Stimulated activated CD4-positive, alpha-beta T cell treated with anti-CD3 and anti-CD28 coated beads, Interleukin-4, amount 100 ng/mL, for 48 hours (primary cell): Measurements from ENCODE around the gene FAF2.

Experiments used
- DNase-seq, 2 donors: peaks; one replicate each; pipeline ENCODE4 v3.0.0-alpha.2; 2020; ENCODE audit warnings: low read depth in 2 of 2

Gene FAF2

DNA sequence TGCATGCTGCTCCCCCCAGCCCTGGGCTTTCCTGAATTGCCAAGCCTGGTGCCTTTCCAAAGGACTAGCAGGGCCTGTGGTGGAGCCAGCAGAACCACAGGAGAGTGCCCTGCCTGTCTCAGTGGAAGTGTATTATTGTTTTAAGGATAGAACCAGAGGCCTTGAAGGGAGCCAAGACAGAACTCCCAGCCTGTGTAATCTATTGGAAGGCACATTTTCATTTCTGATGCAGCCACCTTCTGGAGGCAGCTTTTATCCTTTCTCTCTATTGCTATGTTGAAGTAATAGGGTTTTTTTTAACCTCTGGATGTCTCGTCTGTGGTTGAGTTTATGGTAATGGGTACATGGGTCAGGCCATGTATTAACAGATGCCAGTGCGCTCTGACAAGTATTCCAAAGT lies 59.7 kb downstream of the FAF2 start:
- no peak for DNase-seq

DNA sequence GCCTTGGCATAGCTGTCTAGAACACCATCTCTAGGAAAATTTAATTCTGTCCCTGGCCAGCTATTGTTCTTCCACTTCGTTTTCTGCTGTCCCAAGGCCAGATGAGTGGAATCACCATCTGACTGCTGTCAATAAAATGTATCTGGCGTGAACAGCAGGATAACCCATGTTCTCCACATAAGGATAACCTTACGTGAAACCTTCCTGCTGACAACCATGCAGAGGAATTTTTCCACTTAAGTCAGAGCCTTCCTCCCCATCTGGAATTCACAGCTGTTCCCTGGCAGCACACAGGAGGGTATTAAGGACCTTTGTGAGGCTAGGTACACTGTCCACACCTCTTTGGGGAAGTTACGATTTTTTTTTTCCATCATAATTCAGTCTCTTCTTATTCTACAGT lies 60.4 kb downstream of the FAF2 start:
- no peak for DNase-seq

DNA sequence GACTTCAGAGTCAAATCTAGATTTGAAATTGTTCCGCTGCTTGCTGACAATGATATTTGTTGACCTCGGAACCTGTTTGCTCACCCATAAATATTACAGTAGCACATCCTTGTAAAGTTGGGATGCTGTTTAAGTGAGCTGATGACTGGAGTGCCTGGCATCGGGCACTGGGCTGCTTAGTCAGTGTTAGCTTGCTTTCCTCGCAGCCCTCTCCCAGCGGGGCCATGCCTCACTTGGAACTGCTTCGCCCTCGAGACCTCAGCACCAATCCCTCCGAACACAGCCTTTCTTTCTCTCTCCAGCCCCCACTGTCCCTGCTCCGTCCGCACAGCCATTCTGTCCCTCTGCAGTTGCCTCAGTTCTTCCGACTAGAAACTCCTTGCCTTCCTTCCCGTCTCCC lies 65.6 kb downstream of the FAF2 start:
- no peak for DNase-seq

DNA sequence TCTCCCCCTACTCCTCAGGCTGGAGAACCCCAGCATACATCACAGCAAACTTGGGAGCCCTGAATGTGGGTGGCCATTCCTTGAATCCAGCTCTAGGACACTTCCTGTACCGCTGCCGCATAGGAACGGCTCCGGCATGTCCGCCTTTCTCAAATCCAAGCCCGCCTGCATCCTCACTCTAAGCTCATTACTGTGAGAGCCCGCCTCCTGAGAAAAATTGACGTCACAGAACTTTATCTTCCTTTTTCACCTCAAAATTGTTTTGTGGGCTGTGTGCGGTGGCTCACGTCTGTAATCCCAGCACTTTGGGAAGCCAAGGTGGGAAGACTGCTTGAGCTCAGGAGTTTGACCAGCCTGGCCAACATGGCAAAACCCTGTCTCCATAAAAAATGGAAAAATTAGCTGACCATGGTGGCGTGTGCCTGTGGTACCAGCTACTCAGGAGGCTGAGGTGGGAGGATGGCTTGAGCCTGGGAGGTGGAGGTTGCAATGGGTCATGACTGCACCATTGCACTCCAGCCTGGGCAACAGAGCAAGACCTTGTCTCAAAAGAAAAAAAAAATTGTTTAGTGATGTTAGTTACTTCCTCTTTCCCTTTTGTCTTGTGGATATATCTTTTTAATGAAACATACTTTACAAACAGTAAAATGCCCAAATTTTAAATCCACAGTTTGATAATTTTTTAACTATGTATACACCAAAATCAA lies 66.2 kb downstream of the FAF2 start:
- no peak for DNase-seq

DNA sequence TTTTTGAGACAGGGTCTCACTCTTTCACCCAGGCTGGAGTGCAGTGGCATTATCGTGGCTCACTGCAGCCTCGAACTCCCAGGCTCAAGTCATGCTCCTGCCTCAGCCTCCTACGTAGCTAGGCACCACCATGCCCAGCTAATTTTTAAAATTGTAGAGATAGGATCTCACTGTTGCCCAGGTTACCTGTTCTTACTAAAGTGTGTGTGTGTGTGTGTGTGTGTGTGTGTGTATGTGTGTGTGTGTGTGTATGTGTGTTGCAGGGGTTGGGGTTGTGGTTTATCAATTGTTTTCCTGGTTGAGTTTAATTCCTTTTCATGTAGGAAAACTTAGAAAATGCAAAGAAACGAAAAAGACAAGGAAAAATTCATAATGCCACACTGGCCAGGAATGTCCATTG lies 67.2 kb downstream of the FAF2 start:
- DNase-seq: no peak

DNA sequence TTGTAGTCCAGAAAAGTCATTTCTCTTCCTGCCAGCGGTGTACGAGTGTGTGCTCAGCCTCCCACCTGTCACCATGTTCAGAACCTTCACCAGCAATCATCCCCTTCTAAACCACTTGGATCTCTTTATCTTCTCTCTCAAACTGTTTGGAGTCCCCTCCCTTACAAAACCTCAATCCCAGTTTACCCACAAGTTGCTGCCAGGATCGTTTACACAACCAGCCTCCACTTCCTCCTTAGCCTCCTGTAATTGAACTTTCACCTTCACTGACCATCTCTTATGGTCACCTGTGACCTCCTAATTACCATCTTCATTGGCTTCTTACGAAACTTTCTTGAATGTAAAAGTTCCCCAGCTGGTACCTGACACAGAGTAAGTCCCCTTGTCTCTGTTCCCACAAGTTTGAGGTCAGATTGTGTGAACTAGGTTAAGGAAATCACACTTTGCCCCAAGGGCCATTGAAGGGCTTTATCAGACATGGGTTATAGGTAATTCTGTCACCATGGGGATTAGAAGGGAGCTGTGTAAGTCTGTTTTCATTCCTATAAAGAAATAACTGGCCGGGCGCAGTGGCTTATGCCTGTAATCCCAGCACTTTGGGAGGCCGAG lies 69.0 kb downstream of the FAF2 start:
- DNase-seq: no peak

DNA sequence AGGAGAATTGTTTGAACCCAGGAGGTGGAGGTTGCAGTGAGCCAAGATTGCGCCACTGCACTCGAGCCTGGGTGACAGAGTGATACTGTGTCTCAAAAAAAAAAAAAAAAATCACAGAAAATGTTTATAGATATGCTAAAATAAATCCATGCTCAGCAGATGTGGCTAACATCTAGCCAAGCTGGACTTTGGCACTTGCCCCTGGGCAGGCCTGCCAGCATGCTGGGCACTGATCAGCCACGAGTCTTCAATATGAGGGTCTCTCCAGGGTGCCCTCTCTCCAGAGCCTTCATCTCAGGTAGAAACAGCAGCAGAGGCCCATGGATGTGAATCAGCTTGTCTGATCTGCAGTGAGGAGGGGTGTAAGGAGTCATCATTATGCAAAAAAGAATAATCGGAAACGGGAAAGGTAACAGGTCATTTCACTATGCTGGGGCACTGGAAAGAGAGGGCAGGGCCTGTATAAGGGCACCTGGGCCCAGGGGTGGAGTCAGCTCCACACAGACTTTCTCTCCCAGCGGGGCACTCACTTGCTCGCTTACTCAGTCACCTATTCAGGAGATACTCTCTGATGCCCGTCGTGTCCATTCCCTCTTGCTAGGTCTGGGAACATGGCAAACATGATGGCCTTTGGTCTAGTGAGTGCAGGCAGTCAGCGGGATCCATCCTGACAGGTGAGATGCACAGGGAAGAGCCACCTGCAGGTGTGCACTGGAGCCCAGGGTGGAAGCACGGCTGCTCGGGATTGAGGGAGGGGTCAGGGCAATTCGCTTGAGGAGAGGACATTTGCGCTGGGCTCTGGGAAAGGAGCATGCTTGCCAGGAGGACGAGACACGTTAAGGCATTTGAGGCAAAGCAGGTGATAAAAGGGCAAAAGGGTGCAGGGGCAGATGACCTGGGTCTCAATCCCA lies 71.9 kb downstream of the FAF2 start:
- no peak for DNase-seq

DNA sequence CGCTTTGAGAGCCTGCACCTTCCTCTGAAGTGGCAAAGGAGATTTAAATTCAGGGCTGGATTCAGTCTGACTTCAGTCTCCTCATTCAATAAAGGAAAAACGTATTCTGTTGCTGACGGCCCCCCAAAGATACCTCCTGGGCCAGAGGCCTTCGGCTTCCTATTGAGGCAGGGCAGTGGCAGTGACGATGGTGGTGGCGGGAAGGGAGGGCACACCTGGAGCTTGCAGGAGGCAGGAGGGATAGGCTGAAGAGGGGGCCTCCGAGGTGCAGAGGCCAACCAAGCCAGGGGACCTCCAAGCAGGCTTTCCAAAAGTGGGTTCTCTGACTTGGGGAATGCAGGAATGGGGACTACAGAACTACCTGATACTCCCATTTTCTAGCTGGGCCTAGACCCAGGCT lies 73.1 kb downstream of the FAF2 start:
- no peak for DNase-seq

DNA sequence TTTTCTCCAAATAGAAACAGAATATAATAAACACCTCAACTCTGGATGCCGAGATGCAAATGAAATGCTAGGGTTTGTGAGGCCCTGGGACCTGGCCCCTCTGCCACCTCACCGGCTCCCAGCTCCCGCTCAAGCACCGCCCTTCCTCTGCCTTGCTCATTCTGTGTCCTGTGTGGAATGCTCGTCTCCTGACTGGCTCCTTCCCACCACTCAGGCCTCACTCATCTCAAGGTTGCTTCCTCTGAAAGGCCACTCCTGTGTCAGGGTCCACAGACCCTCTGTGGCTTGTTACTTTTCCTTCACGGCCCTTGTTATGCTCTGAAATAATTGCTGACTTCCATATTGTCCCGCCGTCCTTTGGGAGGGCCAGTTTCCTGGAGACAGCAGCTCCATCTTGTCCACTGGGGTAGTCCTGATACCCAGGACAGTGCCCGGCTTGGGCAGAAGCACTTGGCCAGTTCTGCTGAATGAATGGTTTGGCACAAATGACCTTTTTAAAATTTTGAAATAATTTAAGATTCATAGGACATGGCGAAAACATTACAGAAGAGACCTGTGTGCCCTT lies 73.6 kb downstream of the FAF2 start:
- DNase-seq: no peak

DNA sequence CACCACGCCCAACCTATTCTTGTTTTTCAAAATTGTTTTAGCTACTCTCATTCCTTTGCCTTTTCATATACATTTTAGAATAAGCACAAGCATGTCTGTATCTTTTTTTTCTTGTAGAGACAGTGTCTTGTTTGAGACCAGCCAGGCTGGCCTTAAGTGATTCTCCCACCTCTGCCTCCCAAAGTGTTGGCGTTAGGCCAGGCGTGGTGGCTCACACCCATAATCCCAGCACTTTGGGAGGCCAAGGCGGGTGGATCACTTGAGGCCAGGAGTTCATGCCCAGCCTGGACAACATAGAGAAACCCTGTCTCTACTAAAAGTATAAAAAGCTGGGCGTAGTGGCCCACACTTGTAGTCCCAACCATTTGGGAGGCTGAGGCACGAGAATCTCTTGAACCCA lies 76.0 kb downstream of the FAF2 start:
- no peak for DNase-seq

DNA sequence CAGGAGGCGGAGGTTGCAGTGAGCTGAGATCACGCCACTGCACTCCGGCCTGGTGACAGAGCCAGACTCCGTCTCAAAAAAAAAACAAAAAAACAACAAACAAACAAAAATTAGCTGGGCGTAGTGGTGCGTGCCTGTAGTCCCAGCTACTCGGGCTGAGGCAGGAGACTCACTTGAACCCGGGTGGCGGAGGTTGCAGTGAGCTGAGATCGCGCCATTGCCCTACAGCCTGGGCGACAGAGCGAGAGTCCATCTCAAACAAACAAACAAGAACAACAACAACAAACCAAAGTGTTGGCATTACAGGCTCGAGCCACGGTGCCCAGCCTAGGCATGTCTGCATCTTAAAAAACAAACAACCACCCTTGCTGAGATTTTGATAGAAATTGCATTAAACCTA lies 76.8 kb downstream of the FAF2 start:
- DNase-seq: no peak

DNA sequence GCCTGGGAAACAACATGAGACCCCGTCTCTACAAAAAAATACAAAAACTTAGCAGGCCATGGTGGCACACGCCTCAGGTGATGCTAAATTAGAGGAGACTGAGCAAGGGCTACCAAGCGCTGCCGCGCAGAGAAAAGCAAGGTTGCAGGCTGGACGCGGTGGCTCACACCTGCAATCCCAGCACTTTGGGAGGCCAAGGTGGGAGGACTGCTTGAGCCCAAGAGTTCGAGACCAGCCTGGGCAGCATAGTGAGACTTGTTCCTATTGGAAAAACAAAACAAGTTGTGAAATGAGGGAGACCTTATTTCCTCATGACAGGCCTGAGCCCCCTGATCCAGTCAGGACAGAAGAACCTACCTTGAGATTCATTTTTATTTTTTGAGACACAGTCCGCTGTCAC lies 77.5 kb downstream of the FAF2 start:
- DNase-seq: no peak

DNA sequence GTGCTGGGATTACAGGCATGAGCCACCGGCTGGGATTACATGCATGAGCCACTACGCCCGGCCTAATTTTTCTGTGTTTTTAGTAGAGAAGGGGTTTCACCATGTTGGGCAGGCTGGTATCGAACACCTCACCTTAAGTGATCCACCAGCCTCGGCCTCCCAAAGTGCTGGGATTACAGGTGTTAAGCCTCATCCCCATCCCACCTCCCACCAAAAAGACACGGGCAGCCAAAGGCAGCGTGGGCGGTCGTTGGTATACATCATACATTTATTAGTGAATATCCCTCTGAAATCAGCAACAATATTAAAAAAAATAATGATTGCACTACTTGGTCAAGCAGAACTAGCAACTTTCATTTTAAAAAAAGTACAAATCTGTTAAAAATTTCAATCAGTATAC lies 78.3 kb downstream of the FAF2 start:
- no peak for DNase-seq

DNA sequence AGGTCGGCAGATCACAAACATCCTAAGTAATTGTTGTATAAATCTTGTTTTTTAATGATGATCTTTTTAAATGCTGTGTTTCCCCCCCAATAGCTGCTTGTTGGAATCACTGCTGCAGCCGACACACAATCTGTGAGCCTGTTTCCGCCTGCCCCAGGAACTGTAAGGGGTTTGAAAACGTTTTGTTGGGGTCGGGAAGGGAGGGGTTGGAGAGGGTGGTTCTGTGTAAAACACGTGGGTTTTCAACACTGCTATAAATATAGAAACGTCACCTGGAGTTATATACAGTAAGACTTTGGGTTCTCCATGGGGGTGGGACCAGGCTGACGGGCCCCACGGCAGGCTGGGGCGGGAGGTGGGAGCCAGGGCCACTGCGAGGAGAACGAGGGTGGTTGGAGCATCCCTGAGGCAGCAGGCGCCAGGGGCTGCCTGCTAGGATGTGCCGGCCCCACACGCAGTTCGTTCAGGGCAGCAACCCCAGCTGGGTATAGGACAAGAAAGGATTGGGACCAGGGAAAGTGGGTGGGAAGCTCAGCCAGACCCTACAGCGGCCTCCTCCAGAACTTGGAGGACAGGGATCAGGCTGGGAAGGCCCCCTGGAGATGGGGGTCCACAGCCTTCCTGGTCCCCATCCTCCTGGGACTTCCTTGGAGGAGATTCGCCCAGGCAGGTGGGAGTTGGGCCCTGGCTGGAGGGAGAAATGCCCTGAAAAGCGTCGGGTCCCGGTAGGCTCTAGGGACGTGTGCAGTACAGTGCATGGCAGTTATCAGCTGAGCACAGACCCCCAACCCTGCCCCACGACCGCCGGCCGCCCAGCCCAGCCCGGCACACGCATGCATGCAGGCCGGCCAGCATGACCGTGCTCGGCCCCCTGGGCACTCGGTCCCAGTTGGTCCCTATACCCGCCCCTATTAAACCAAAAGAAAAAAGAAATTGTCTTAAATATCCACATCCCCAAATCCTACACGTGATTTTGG lies 79.3 kb downstream of the FAF2 start:
- DNase-seq: no peak

DNA sequence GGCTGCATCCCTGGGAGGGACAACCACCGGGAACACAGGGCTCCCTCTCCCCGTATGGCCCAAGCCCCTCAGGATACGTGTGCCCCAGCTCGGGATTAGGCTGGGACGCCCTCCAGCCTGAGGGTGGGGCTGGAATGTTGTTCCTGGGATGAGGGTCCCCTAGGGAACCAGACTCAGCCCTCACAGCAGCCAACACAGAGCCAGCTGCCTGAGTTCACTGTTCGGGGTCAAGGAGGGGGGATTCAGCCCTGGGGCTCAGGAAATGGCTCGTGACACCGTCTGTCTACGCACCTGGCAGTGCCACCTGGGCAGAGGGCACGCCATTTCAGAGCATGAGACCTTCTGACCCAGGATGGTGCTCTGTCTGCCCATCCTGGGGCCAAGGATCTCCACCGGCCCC lies 80.1 kb downstream of the FAF2 start:
- DNase-seq: no peak

DNA sequence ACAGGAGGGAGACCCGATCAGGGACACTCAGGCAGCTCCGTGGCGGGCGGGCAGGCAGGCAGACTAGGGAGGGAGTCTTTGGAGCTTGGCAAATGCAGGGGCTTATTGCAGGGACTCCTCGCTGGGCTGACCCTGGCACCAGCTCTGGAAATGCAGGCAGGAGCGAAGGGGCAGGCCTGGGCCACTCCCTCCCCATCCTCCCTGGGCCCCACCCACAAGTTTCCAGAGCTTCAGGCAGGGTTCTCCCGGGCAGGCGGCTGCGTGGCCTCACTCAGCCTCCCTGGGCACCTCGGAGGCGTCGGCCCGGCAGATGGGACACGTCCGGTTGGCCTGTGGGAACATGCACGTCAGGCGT lies 80.6 kb downstream of the FAF2 start:
- DNase-seq: no peak

DNA sequence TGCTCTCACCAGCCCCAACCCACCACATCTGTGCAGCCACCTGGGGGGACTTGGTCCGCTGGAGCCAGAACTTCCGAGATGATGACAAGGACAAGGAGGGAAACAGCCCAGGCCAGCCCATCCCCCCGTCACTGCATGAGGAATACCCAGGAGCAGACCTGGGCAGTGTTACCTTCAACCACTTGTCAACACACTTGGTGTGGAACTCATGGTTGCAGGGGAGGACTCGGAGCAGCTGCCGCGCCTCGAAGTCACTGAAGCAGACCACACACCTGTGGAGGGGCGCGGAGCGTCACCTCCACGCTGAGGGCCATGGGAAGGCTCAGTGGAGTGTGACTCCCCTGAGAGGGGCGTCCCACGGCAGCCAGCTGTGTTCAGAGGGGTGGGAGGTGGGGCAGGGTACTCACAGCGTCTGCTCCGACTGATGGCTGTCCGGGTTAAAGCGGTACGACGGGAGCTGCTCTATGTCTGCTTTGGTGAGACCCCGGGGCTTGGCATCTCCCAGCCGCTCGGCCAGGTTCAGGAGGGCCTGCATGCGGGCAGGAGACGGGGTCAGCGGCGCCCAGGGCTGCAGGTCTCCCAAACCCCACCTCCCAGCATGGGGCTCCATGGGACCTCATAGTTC lies 81.0 kb downstream of the FAF2 start:
- DNase-seq: no peak

DNA sequence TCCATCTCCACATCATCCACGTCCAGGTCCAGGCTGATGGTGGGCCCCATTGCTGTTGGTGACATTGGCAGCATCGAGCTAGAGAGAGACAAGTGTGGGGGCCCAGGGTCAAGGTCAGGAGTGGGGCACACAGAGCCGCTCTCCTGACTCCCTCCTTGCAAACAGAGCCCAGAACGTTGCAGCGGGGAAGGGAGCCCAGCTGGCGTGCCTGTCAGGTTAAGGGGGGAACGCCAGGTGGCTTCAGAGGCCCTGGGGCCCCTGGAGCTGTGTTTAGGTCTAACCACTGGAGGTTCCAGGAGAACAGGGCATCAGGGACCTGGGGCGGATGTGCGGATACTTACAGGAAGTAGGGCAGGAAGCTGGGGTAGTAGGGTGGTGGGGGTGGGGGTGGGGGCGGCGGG lies 81.6 kb downstream of the FAF2 start:
- no peak for DNase-seq

DNA sequence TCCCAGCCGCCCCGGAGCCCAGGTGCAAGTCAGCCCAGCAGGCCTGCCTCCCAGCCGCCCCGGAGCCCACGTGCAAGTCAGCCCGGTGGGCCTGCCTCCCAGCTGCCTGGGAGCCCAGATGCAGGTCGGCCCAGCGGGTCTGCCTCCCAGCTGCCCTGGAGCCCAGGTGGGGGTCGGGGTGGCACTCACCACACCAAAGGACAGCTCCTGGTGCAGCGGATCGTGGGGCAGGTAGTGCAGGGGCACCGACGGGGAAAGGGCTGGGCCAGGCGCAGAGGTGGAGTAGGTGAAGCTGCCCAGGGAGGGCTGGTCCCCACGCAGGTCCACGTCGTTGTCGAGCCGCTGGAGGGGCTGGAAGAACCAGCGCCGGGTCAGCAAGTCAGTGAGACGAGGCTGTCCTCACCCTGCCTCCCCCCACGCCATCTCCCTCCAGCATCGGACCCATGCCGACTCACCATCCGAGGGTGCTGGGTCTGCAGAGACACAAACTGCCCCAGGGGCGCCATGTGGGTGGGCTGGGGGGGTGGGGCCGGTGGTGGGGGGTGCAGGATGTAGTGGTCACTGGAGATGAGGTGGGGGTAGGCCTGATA lies 82.3 kb downstream of the FAF2 start:
- DNase-seq: no peak
